HEK293 (cell line): ENCODE results near the gene DCTN4.

Source experiments
- CTCF ChIA-PET: fragments of 350-600 bp; formaldehyde crosslinking; extraction: SDS; loops from one replicate; lab custom pipeline; 2021; ENCODE audit warnings: antibody characterized with exemption; lab: Yijun Ruan, JAX
- POLR2A ChIA-PET: fragments of 300-600 bp; formaldehyde crosslinking; extraction: SDS; loops from one replicate; lab custom pipeline; 2020; ENCODE audit warnings: antibody characterized with exemption, inconsistent platforms; lab: Yijun Ruan, JAX
- H3K27ac ChIP-seq: fragments of 200-500 bp; sonication (Bioruptor generic); 2 replicates; pipeline ENCODE4 v1.5.1; 2014; ENCODE audit warnings: low read depth, low read length, control low read depth, inconsistent platforms; ENCODE audit errors: extremely low read depth
- H3K36me3 ChIP-seq, 2 experiments: fragments of 200-500 bp in 1 of 2; sonication (Bioruptor generic) in 1 of 2; 1 replicate in 1 of 2; 2 replicates in 1 of 2; pipeline ENCODE4 v1.5.1; 2014 to 2017; ENCODE audit warnings: inconsistent platforms in 2 of 2, low read length in 2 of 2; ENCODE audit not compliant: control insufficient read depth in 2 of 2, insufficient read depth in 1 of 2
- H3K4me1 ChIP-seq: fragments of 200-500 bp; sonication (Bioruptor generic); 2 replicates; pipeline ENCODE4 v1.5.1; 2014; ENCODE audit warnings: mild to moderate bottlenecking, low read length, inconsistent platforms; ENCODE audit not compliant: control insufficient read depth, insufficient read depth
- H3K4me3 ChIP-seq: 2 replicates; pipeline ENCODE4 v1.5.1; 2011; ENCODE audit warnings: low read depth, mild to moderate bottlenecking, control low read depth, low read length, moderate library complexity
- H3K9me3 ChIP-seq: fragments of 200-500 bp; sonication (Bioruptor generic); 2 replicates; pipeline ENCODE4 v1.5.1; 2014; ENCODE audit warnings: low read depth, low read length, inconsistent platforms; ENCODE audit not compliant: control insufficient read depth, insufficient read depth
- CTCF ChIP-seq: fragments of 450-650 bp; formaldehyde crosslinking; IDR thresholded peaks from 2 replicates; pipeline ENCODE4 v1.5.1; 2016; ENCODE audit warnings: missing biosample characterization, missing genetic modification characterization
- RBAK ChIP-seq: fragments of 450-650 bp; formaldehyde crosslinking; IDR thresholded peaks from 2 replicates; pipeline ENCODE4 v1.5.1; 2016; ENCODE audit warnings: missing biosample characterization, missing genetic modification characterization
- SP7 ChIP-seq: fragments of 450-650 bp; formaldehyde crosslinking; IDR thresholded peaks from 2 replicates; pipeline ENCODE4 v1.5.1; 2016; ENCODE audit warnings: missing biosample characterization, missing genetic modification characterization
- ZBTB1 ChIP-seq: fragments of 450-650 bp; formaldehyde crosslinking; IDR thresholded peaks from 2 replicates; pipeline ENCODE4 v1.5.1; 2016; ENCODE audit warnings: missing biosample characterization, missing genetic modification characterization
- ZBTB48 ChIP-seq: fragments of 450-650 bp; formaldehyde crosslinking; IDR thresholded peaks from 2 replicates; pipeline ENCODE4 v1.5.1; 2016; ENCODE audit warnings: missing biosample characterization, missing genetic modification characterization
- ZFP37 ChIP-seq: fragments of 450-650 bp; formaldehyde crosslinking; IDR thresholded peaks from 2 replicates; pipeline ENCODE4 v1.5.1; 2016; ENCODE audit warnings: missing biosample characterization, missing genetic modification characterization
- ZNF114 ChIP-seq: fragments of 450-650 bp; formaldehyde crosslinking; IDR thresholded peaks from 2 replicates; pipeline ENCODE4 v1.5.0; 2017; ENCODE audit warnings: missing biosample characterization, missing genetic modification characterization
- ZNF157 ChIP-seq: fragments of 450-650 bp; formaldehyde crosslinking; IDR thresholded peaks from 2 replicates; pipeline ENCODE4 v1.5.1; 2016; ENCODE audit warnings: missing biosample characterization, missing genetic modification characterization
- ZNF239 ChIP-seq: fragments of 450-650 bp; formaldehyde crosslinking; IDR thresholded peaks from 2 replicates; pipeline ENCODE4 v1.5.1; 2016; ENCODE audit warnings: missing biosample characterization, missing genetic modification characterization
- ZNF311 ChIP-seq: fragments of 450-650 bp; formaldehyde crosslinking; IDR thresholded peaks from 2 replicates; pipeline ENCODE4 v1.5.1; 2017; ENCODE audit warnings: missing biosample characterization, missing genetic modification characterization, borderline replicate concordance
- ZNF404 ChIP-seq: fragments of 450-650 bp; formaldehyde crosslinking; IDR thresholded peaks from 2 replicates; pipeline ENCODE4 v1.5.1; 2017; ENCODE audit warnings: missing biosample characterization, missing genetic modification characterization
- ZNF449 ChIP-seq: fragments of 450-650 bp; formaldehyde crosslinking; IDR thresholded peaks from 2 replicates; pipeline ENCODE4 v1.5.1; 2017; ENCODE audit warnings: missing biosample characterization, mild to moderate bottlenecking, missing genetic modification characterization, moderate library complexity
- ZNF610 ChIP-seq: fragments of 450-650 bp; formaldehyde crosslinking; IDR thresholded peaks from 2 replicates; pipeline ENCODE4 v1.5.1; 2016; ENCODE audit warnings: missing biosample characterization, missing genetic modification characterization, borderline replicate concordance
- ZNF654 ChIP-seq: fragments of 450-650 bp; formaldehyde crosslinking; IDR thresholded peaks from 2 replicates; pipeline ENCODE4 v1.5.1; 2016; ENCODE audit warnings: low read depth, missing biosample characterization, missing genetic modification characterization
- ZNF701 ChIP-seq: fragments of 450-650 bp; formaldehyde crosslinking; IDR thresholded peaks from 2 replicates; pipeline ENCODE4 v1.5.1; 2016; ENCODE audit warnings: missing biosample characterization, missing genetic modification characterization
- ZNF768 ChIP-seq: fragments of 450-650 bp; formaldehyde crosslinking; IDR thresholded peaks from 2 replicates; pipeline ENCODE4 v1.5.1; 2018; ENCODE audit warnings: missing biosample characterization, mild to moderate bottlenecking, missing genetic modification characterization
- ZNF777 ChIP-seq: fragments of 450-650 bp; formaldehyde crosslinking; IDR thresholded peaks from 2 replicates; pipeline ENCODE4 v1.5.1; 2017; ENCODE audit warnings: missing biosample characterization, missing genetic modification characterization, borderline replicate concordance
- ZNF792 ChIP-seq: fragments of 450-650 bp; formaldehyde crosslinking; IDR thresholded peaks from 2 replicates; pipeline ENCODE4 v1.5.1; 2016; ENCODE audit warnings: missing biosample characterization, missing genetic modification characterization
- ZNF843 ChIP-seq: fragments of 450-650 bp; formaldehyde crosslinking; IDR thresholded peaks from 2 replicates; pipeline ENCODE4 v1.5.1; 2016; ENCODE audit warnings: missing biosample characterization, missing genetic modification characterization
- ZSCAN30 ChIP-seq: fragments of 450-650 bp; IDR thresholded peaks from 2 replicates; pipeline ENCODE4 v1.5.1; 2018; ENCODE audit warnings: missing biosample characterization, mild to moderate bottlenecking, missing genetic modification characterization, moderate library complexity

DCTN4 gene

DNA sequence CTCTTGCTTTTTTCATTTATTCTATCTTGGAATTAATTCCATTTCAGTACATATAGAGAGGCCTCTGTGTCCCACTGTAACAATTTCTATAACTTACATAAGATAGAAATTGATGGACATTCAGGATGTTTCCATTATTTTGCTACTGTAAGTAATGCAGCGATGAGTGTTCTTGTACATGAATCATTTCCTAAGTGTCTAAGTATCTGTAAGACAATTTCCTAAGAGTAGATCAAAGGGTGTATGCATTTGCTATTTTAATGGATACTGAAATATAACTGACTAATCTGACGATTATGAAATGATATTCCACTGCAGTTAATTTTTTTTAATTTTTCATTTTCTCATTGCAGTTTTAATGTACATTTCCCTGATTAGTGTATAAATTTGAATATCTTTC lies 35.0 kb downstream of the DCTN4 start (continued):
- TF ChIP-seq ZNF404 (tag by site-specific recombination) = no peak
- no peak for TF ChIP-seq ZNF792 (tag by site-specific recombination)
- no peak for TF ChIP-seq ZNF768 (tag by site-specific recombination)
- TF ChIP-seq ZNF311 (tag by site-specific recombination) = no peak
- no peak for TF ChIP-seq ZNF777 (tag by site-specific recombination)
- no peak for TF ChIP-seq RBAK
- TF ChIP-seq SP7 = no peak
- TF ChIP-seq ZBTB1 (tag by site-specific recombination) = no peak
- TF ChIP-seq, all 188 proteins: peak for 0

GRCh38 chr5:150710165-150710564 lies 48.7 kb downstream of the DCTN4 start:
- Histone ChIP-seq H3K36me3 (peaks cover 50 to 69% of the 10 kb centered on the region in 2 experiments), H3K9me3 (no peaks in the 10 kb centered on the region), H3K4me3 (no peak overlapping the region), H3K4me1 (peaks cover 4% of the 10 kb centered on the region; the same call in 1 of the 2 replicates), H3K27ac (no peak overlapping the region)
- POLR2A ChIA-PET = interaction anchor here (0.6 kb wide), 1 partner anchor 10 kb away, joined by 3 read pairs; no protein-coding TSS in a partner anchor
- CTCF ChIA-PET = interaction anchor here (1.3 to 1.8 kb wide), 3 partner anchors 46 to 152 kb away, joined by 3 to 18 read pairs (median 5); no protein-coding TSS in a partner anchor
- TF ChIP-seq CTCF (0 out of 2 replicates have a peak, but pooled peaks have one; percentile 23), ZNF654 (peak; percentile 25), ZFP37 (tag by site-specific recombination) (no peak)

- Histone ChIP-seq H3K9me3 (no peaks in the 10 kb centered on the region), H3K4me1 (peaks cover 4% of the 10 kb centered on the region; the same call in 1 of the 2 replicates), H3K27ac (no peak overlapping the region), H3K4me3 (no peak overlapping the region), H3K36me3 (peaks cover 18 to 42% of the 10 kb centered on the region in 2 experiments)
- CTCF ChIA-PET = interaction anchor here (0.6 to 1.0 kb wide), 2 partner anchors 9 to 66 kb away, joined by 3 read pairs; no protein-coding TSS in a partner anchor
- POLR2A ChIA-PET = no interaction called here
- TF ChIP-seq ZBTB48 (tag by site-specific recombination) (no peak), ZNF239 (tag by site-specific recombination) (no peak), ZNF701 (no peak), ZNF843 (no peak), ZSCAN30 (tag by site-specific recombination) (no peak), ZNF157 (tag by site-specific recombination) (no peak), ZNF449 (tag by site-specific recombination) (no peak), ZNF610 (tag by site-specific recombination) (no peak), ZNF114 (no peak)
Observed at GRCh38 chr5:150706776-150707390, 51.9 kb downstream of the DCTN4 start.
